ENCODE measurements around the gene LRRC8D.

The LRRC8D gene

DNA sequence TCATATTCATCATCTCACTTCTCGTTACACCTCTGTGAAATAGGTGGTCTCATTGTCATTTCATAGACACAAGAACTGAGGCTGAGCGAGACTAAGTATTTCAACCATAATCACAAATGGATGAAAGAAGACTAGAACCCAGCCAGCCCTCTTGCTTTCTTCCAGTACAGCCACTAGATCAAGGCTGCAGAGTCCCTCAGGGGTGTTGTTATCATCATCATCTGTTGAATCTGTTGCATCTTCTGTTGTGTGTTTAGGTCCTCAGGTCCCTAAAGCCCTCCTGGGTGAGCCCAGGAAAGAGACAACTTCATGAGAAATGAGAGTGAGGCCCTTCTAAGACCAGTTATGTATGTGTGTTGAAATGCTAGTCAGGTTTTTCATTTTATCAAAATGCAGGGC is 87.4 kb downstream of the LRRC8D start:
- ChIA-PET CTCF (interaction anchor here (0.5 kb wide), 1 partner anchor 671 kb away, joined by 3 read pairs; no protein-coding TSS in a partner anchor), POLR2A (interaction anchor here (0.7 kb wide), 1 partner anchor 83 kb away, joined by 3 read pairs; no protein-coding TSS in a partner anchor)
- DNase-seq (ENCODE audit: extremely low spot score) = no peak
- no peak for TF ChIP-seq SP1 (IDR thresholded peaks at IDR 0.05)
- TF ChIP-seq FOXA1 (IDR thresholded peaks at IDR 0.05) = no peak
- TF ChIP-seq, protein P1, sequence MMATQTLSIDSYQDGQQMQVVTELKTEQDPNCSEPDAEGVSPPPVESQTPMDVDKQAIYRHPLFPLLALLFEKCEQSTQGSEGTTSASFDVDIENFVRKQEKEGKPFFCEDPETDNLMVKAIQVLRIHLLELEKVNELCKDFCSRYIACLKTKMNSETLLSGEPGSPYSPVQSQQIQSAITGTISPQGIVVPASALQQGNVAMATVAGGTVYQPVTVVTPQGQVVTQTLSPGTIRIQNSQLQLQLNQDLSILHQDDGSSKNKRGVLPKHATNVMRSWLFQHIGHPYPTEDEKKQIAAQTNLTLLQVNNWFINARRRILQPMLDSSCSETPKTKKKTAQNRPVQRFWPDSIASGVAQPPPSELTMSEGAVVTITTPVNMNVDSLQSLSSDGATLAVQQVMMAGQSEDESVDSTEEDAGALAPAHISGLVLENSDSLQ (IDR thresholded peaks at IDR 0.05) = no peak
- no peak for TF ChIP-seq ZNF384 (IDR thresholded peaks at IDR 0.05)
- TF ChIP-seq ARNT (IDR thresholded peaks at IDR 0.05) = no peak
- TF ChIP-seq BHLHE40 (IDR thresholded peaks at IDR 0.05; ENCODE audit: borderline replicate concordance) = no peak

DNA sequence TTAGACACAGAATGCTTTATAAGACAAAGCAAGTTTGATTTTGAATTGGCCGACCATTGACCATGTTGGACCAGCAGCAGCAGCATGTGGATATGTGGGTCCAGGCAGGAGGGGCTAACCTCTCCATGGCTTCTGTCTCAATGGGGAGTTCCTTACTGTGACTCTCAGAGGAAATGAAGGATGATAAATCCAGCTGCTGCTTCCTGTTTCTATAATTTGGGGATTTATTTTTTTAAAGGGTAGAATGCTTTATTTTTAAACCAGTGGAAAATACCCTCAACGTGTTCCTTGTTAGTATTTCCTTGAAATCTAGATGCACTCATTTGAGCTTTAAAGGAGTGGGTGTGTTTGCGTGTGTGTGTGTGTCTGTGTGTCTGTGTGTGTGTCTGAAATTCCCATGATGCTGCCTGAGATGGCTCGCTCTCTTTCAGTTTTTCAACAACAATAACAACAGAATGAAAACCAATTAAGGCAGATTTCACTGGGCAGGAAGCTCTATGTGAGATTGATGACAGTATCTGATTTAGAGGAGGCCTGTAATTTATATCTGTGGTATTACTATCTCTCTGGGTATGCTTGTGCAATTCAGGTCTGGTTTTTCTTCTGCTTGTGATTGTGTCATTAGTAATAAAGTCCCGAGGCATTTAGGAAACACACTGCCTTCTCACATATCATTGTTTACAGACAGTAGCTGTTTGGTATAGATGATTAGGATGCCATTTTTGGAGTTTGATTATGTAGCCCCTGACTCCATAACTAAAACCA is 88.0 kb downstream of the LRRC8D start:
- ChIA-PET POLR2A (interaction anchor here (0.7 kb wide), 1 partner anchor 83 kb away, joined by 3 read pairs; no protein-coding TSS in a partner anchor), CTCF (interaction anchor here (0.5 kb wide), 1 partner anchor 670 kb away, joined by 3 read pairs; no protein-coding TSS in a partner anchor)
- TF ChIP-seq BHLHE40 (IDR thresholded peaks at IDR 0.05; ENCODE audit: borderline replicate concordance) = no peak
- TF ChIP-seq FOXA1 (IDR thresholded peaks at IDR 0.05) = no peak
- no peak for TF ChIP-seq L3MBTL2 (conservative IDR thresholded peaks at IDR 0.05)
- TF ChIP-seq HDGF (IDR thresholded peaks at IDR 0.05; ENCODE audit: borderline replicate concordance) = no peak
- no peak for TF ChIP-seq SP1 (IDR thresholded peaks at IDR 0.05)
- no peak for TF ChIP-seq ELF4 (IDR thresholded peaks at IDR 0.05)
- TF ChIP-seq SUZ12 (IDR thresholded peaks at IDR 0.05) = no peak
- no peak for TF ChIP-seq ZNF384 (IDR thresholded peaks at IDR 0.05)
- TF ChIP-seq, protein P1 (IDR thresholded peaks at IDR 0.05) = no peak
- no peak for TF ChIP-seq FOXK2 (IDR thresholded peaks at IDR 0.05)
- no peak for TF ChIP-seq LEF1 (IDR thresholded peaks at IDR 0.05; ENCODE audit: borderline replicate concordance)
- no peak for TF ChIP-seq NFRKB (IDR thresholded peaks at IDR 0.05)
- no peak for TF ChIP-seq TARDBP (IDR thresholded peaks at IDR 0.05)
- no peak for TF ChIP-seq ARNT (IDR thresholded peaks at IDR 0.05)
- TF ChIP-seq FOXM1 (IDR thresholded peaks at IDR 0.05; ENCODE audit: borderline replicate concordance) = no peak
- TF ChIP-seq CTBP1 (IDR thresholded peaks at IDR 0.05; ENCODE audit: borderline replicate concordance) = no peak
- DNase-seq (ENCODE audit: extremely low spot score) = no peak

DNA sequence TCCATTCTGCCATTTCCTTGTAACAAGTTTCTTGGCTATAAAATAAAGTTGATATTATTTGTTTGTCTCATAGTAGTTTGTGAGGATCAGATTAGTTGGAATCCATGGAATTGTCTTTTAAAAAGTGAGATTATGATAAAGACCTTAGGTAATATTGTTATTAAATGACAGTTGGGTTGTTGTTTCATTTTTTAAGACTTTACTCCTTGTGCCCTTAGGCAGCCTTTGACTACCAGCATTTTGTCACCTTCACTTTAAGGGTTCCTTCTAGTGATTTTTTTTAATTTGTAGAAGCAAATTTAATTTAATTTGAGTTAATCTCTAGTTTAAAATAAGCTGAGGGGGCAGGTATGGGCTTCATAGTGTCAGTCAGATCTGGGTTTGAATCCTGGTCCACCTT is 89.4 kb downstream of the LRRC8D start:
- POLR2A ChIA-PET = no interaction called here

DNA sequence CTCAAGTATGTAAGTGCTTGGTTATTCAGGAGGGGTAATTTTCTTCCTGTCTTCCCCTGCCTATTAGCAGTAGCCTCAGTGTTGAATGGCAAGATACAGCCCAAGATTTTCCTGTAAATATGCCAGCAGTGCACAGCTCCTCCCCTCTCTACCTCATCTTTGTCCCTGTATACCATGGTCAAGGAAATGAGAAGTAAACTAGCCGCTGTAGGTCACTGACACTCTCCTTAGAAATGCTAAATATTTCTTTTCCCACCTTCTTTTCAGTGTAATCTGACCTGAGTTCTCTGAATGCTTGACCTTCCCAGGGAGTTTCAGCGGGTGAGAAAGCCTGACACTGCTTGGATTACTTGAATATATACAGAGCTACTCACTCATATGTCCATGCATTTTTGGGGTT is 89.9 kb downstream of the LRRC8D start:
- DNase-seq (ENCODE audit: extremely low spot score) = no peak
- TF ChIP-seq TARDBP (IDR thresholded peaks at IDR 0.05) = no peak
- no peak for TF ChIP-seq FOXM1 (IDR thresholded peaks at IDR 0.05; ENCODE audit: borderline replicate concordance)
- TF ChIP-seq SUZ12 (IDR thresholded peaks at IDR 0.05) = no peak
- no peak for TF ChIP-seq ZNF384 (IDR thresholded peaks at IDR 0.05)
- no peak for TF ChIP-seq BHLHE40 (IDR thresholded peaks at IDR 0.05; ENCODE audit: borderline replicate concordance)
- TF ChIP-seq SP1 (IDR thresholded peaks at IDR 0.05) = no peak
- TF ChIP-seq FOXK2 (IDR thresholded peaks at IDR 0.05) = no peak
- no peak for TF ChIP-seq LEF1 (IDR thresholded peaks at IDR 0.05; ENCODE audit: borderline replicate concordance)
- no peak for TF ChIP-seq ARNT (IDR thresholded peaks at IDR 0.05)
- TF ChIP-seq, protein P1 (IDR thresholded peaks at IDR 0.05) = no peak
- no peak for TF ChIP-seq NFRKB (IDR thresholded peaks at IDR 0.05)
- no peak for TF ChIP-seq FOXA1 (IDR thresholded peaks at IDR 0.05)
- TF ChIP-seq ELF4 (IDR thresholded peaks at IDR 0.05) = no peak
- no peak for TF ChIP-seq CTBP1 (IDR thresholded peaks at IDR 0.05; ENCODE audit: borderline replicate concordance)
- TF ChIP-seq L3MBTL2 (conservative IDR thresholded peaks at IDR 0.05) = no peak
- TF ChIP-seq HDGF (IDR thresholded peaks at IDR 0.05; ENCODE audit: borderline replicate concordance) = no peak
- POLR2A ChIA-PET = no interaction called here
- CTCF ChIA-PET = no interaction called here

More for the DNA sequence above, 89.4 kb downstream of the LRRC8D start:
- CTCF ChIA-PET = no interaction called here
- TF ChIP-seq ZNF384 (IDR thresholded peaks at IDR 0.05) (no peak), L3MBTL2 (conservative IDR thresholded peaks at IDR 0.05) (no peak), FOXM1 (IDR thresholded peaks at IDR 0.05; ENCODE audit: borderline replicate concordance) (no peak), HDGF (IDR thresholded peaks at IDR 0.05; ENCODE audit: borderline replicate concordance) (no peak), NFRKB (IDR thresholded peaks at IDR 0.05) (no peak), ELF4 (IDR thresholded peaks at IDR 0.05) (no peak)
- DNase-seq (ENCODE audit: extremely low spot score) = no peak

DNA sequence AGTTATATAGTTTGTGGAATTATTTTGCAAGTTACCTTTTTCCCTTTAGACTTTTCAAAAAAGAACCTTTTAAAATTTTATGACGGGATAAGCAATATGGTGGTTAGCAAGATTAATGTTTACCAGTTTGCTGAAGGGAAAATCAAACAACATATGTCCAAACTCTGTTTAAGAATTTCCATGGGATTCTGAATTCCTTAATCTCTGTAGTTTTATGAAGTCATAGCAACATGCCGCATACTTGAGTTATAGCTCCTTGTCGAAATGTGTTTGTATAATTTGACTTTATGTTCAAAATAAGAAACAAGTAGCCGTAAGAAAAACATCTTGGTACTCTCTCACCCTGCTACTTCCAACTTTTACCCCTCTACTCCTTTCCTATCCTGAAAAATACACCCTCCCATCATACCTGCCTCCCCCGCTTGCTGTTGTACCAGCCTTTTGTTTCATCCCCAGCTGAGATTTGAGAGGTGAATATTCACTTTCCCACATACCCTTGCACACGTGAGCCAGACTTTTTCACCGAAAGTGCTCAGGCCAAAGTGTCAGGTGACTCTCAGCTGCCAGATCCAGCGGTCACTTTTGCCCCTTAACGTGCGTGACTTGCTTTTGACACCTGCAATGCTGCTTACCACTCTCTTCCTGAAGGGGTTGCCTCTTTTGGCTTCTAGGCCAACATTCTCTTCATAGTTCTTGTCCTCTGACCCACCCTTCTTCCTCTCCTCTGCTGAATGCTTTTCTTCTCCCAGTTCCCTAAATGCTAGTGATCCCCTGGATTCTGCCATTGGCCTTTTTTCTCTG is 90.6 kb downstream of the LRRC8D start:
- ChIA-PET CTCF (no interaction called here), POLR2A (no interaction called here)

More for the DNA sequence above, 90.6 kb downstream of the LRRC8D start:
- no peak for DNase-seq (ENCODE audit: extremely low spot score)
- TF ChIP-seq FOXK2 (IDR thresholded peaks at IDR 0.05) (no peak), SP1 (IDR thresholded peaks at IDR 0.05) (no peak), FOXA1 (IDR thresholded peaks at IDR 0.05) (no peak), FOXM1 (IDR thresholded peaks at IDR 0.05; ENCODE audit: borderline replicate concordance) (no peak), HDGF (IDR thresholded peaks at IDR 0.05; ENCODE audit: borderline replicate concordance) (no peak), ELF4 (IDR thresholded peaks at IDR 0.05) (no peak), TARDBP (IDR thresholded peaks at IDR 0.05) (no peak), NFRKB (IDR thresholded peaks at IDR 0.05) (no peak), BHLHE40 (IDR thresholded peaks at IDR 0.05; ENCODE audit: borderline replicate concordance) (no peak)

All from HEK293T (cell line).